Dedifferentiated amniotic fluid mesenchymal stem cell (primary cell): ENCODE measurements around the gene FASTK.
A peak's percentile ranks its signal among the peaks of the same experiment; 100 is the strongest.

Source experiments
- DNase-seq: peaks from one replicate; pipeline ENCODE4 v3.0.0-alpha.2; 2016; ENCODE audit errors: extremely low spot score

The FASTK gene

GRCh38 chr7:151099486-151100211 lies 19.0 kb upstream of the FASTK start:
- DNase-seq: no peak

GRCh38 chr7:151095828-151096475 lies 15.3 kb upstream of the FASTK start:
- DNase-seq: no peak

GRCh38 chr7:151095123-151095797 lies 14.7 kb upstream of the FASTK start:
- DNase-seq: no peak

GRCh38 chr7:151094675-151095074 lies 14.1 kb upstream of the FASTK start:
- DNase-seq: no peak

DNA sequence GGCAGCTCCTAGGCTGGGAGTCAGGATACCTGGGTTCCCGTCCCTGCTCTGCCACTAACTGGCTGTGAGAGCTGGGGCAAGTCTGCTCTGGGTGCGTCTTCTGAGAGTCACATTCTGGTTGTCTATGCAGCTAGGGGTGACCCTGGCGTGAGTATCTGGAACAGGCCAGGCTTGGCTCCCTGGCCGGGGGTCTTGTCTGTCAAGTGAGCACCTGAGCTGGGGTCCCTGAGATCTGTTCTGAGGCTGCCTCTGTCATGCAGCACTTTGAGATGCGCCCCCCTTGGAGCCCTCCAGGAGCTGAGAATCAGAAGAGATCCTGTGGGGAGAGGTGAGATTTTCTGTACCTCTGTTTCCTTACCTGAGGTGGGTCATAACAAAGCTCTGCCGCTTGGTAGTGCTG lies 13.1 kb upstream of the FASTK start:
- DNase-seq: no peak

GRCh38 chr7:151091988-151092387 lies 11.4 kb upstream of the FASTK start:
- DNase-seq: no peak

DNA sequence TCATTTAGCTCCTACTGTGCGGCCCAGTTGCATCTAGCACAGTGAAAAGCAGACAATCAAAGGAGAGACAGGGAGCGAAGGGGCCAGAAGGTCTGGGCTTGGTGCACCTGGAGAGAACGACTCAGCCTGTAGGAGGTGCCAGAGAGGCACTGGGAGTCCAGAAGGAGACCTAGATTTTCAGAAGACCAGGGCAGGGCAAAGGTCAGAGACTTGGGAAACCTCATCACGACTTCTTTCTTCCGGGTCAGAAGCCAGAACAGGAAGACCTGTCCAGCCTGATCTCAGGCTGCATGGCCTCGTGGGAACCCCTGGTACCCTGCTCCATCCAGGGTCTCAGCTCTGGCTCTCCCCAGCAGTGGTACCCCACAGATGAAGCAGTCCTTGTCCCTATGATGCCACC lies 10.8 kb upstream of the FASTK start:
- no peak for DNase-seq

GRCh38 chr7:151091003-151091402 lies 10.4 kb upstream of the FASTK start:
- no peak for DNase-seq

DNA sequence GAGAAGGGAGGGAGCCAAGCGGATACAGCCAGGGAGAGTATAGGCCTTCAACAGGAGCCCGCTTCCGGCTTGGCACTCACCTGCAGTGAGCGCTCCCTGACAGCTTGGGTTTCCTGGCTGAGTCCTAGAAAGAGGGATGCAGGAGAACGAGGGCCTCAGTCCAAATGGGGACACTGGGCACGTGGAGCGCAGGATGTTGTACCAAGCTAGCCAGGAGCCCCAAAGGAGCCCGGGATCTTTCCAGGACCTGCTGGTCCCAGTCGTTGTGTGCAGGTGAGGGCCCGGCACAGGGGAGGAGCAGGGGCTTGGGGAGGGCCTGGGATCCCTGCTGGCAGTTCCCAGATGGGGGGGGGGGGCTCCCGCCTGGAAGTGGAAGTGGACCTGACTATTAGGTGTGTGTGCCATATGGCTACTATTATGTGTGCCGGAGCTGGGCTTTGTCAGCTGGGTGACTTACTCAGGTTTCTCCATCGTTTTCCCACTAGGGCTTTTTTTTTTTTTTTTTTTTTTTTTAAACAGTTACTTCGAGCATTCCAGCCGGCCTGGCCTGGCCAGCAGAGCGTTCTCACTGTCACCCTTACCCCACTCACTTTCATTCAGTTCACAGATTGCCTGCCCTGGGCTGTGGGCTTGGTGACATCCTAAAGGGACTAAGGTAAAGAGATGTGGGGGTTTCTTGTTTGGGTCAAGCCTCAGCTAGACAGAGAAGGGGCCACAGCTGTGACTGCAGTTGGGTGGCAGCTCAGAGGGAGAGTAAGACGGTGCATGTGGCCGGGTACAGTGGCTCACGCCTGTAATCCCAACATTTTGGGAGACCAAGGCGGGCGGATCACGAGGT lies 9.5 kb upstream of the FASTK start:
- no peak for DNase-seq

DNA sequence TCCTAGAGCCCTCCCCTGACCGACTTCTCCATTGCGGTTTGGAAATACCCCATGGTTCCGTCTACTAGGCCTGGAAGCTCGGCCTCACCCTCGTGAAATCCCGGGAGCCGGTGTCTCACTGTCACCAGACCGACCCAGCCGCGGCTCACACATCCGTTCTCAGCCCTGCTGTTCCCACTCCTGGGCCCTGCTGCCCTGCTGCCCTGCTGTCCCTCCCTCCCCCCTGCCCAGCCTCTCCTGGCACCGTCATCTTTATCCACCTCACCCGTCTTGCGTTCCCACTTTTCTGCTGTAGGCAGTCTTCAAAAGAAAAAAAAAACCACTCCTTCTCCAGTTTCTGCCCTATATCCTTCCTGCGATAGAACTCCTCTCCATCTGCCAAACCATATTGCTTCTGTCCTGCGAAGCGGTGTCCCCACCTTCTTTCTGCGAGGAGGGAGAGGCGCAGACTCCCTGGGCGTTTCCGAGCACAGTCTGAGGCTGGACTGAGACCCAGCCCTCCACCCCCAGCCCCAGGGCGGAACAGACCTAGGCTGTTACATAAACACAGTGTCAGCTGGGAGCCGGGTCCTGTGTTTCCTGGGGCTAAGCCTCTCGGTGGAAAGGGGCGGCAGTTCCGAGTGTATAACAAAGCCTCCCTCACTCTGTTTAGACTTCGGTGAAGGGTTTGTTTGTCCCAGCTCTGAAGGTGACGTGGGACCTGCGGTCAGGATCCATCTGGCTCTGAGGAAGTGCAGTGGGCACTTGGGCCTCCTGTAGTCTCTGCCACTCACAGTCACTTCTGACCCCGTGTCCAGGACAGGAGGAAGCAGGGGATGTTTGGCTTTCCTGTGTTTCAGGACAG lies 8.5 kb upstream of the FASTK start:
- peak; percentile 54 for DNase-seq

- peak; percentile 16 for DNase-seq
These were observed 7.6 kb upstream of the FASTK start for GRCh38 chr7:151088019-151088855.

- peak; percentile 25 for DNase-seq
These were observed 6.8 kb upstream of the FASTK start for GRCh38 chr7:151087245-151088018.

DNA sequence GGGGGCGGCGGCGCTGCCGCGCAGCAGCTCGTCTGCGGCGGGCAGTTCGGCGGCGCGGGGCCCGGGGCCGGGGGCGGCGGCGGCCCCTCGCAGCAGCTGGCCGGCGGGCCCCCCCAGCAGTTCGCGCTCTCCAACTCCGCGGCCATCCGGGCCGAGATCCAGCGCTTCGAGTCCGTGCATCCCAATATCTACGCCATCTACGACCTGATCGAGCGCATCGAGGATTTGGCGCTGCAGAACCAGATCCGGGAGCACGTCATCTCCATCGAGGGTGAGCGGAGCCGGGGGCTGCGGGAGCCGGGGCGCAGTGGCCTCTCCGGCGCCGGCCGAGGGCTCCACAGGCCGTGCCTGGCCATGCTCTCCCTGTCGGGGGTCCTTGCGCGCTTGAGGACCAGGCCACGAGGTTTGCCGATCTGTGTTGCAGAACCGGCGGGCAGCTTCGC lies 6.2 kb upstream of the FASTK start:
- peak; percentile 36 for DNase-seq

- DNase-seq: peak; percentile 74
These were observed 5.3 kb upstream of the FASTK start, which contains the start of gene AGAP3 for GRCh38 chr7:151085691-151086620. Gene AGAP3 (plus strand): TSS chr7:151086475. CDS start chr7:151086742, 267 bp downstream.

DNA sequence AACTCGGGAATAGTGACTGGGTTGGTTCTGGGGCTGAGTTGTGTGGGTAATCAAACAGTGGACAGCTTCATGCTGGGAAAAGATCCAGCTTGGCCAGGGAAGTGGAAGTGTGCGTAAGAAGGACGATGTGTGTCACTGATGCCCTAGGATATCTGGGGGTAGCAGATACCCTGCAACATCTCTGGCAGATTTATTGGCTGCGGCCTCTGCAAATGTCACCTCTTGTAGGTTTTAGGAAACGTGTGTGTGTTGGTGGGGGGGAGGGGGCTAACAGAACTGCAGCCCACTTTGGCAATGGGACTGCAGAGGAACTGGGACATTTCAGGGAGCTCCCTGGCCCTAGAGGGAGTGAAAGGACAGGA lies 4.7 kb upstream of the FASTK start:
- DNase-seq: no peak

DNA sequence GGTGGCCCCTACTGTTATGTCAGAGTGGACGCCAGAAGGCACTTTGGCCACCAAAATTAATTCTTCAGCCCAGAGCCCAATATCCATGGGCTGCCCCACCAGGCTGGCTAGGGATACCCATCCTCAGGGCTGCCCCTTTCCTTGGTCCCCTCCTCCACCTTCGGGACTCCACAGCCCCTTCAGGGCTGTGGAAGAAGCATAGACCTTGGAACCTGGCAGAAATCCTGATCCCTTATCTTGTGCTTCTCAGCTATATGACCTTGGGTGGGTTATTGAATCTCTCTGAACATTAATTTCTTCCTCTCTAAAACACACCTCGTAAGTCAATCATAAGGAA lies 3.2 kb upstream of the FASTK start:
- DNase-seq: no peak

DNA sequence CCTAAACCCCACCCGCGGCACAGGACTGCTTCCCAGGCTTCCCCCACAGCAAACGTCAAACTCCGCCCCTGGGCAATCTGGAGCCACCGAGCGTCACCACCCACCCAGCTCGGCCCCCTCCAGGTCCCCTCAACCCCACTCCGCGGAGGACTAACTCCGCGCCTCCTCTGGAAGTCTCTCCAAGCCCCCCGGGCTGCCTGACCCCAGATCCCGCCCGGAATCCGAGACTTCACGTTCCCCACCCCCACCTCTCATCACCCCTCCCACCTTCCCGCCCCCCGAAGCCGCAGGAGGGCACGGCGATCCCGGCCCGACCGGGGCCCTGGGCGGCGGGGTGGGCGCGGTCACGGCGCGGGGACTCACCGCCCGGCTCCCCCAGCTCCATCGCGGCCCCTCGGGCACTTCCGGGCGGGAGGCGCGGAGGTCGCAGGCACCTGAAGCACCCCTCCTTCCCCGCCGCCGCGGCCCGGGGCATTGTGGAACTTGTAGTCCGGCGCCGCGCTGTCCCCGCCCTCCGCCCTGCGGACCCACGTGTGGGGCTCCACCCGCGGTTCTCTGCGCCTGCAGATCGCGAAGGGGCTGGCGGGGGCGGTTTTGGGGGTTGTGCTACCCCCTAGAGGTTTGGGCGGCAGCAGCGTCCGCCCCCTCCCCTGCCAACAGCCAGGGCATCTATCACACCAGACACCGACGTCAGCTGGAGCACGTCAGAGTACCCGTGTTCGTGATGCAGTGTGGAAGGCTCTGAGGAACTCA lies 2.6 kb upstream of the FASTK start, which contains the start of gene TMUB1:
TSS of gene TMUB1 (minus strand) at position 423 of the 753 bp plus-strand sequence. CDS start 930 bp downstream, outside the sequence.
- DNase-seq: no peak
